GM19452 (cell line): Measurements from ENCODE around the gene TAP1.

Source experiments
- ATAC-seq: cut with Tn5 transposase; IDR thresholded peaks from one replicate; pipeline ENCODE4 v1.9.1; 2021; ENCODE audit not compliant: unreplicated experiment

TAP1 gene

DNA sequence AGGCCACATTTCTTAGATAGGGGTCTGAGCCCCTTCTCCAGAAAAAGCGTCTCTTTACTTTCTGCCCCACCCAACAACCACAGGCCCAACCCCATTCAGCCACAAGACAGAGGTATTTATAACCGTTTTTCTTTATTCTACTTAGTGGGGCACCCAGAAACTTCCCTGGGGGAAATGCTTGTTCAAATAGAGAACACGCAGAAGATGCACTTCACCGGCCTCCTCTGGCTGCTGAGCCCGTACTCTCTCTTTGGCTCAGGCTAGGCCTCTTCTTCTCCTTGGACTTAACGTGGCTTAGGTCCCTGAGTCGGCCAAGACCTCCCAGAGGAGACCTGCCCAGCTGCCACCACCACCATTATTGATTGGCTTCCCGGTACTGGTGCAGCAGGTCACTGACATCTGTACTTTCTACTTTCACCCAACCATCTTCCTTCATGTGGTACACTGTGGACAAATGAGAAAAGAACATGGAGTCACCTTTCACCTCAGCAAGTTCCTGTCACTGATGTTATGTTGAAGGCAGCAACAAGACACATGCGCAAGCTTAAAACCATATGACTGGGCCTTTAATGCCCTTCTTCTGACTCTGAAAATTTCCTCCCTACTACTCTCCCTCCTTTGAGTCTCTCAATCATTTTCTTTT is 12.8 kb downstream of the TAP1 start:
- no peak for ATAC-seq

DNA sequence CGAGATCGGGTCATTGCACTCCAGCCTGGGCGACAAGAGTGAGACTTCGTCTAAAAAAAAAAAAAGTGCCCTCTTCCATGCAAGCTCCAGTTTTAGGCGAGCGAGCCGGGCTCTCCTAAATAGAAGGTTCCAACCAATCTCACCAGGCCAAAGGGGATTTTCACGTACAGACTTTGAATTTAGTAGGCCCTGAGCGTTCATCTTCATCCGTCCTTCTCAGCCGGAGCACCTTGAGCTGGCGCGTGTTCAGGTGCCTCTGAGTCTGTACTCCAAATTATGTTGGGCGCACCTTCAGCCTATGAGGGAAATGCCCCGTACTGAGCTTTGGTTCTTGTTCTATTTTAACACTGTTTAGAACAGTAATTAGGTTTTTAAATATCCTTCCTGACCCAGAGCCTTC is 14.1 kb downstream of the TAP1 start:
- ATAC-seq: no peak

DNA sequence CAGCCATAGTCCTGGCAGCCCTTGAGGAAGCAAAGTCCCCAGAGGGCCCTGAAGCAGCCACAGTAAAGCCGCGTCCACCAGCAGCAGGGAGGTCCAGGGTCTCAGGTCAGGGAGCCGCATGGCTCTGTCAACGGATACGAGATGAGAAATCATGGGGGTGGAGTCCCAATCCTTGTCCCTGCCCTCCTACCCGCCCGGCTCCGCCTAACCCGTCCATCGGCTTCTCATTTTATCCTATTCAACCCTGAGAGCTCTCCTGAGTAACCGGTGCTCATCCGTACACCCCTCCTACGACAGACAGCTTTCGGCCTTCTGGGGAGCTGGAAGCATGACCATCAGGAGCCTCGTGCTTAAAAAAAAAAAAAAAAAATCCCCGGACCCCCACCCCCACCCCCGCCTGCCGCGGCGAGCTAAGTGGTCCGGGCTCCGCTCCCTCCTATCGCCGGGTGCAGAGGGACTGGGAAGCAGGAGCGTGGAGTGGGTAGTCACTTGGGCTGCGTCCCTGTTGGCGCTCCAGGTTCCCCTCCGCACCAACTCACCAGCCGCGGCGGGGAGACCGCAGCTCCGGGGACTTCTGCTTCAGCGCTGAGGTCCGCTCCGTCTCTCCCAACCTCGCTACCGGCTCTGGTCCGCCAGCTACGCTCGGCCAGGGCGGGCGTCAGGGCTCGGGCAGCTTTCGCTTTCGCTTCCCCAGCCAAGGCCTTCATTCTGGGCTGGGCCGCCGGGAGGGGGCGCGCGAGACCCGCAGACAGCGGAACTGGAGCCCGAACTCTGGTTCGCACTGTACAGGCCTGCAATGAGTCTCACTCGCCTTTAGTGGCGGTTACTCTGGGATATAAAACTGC is 15.2 kb downstream of the TAP1 start, which contains the start of gene TAP2:
Gene TAP2, minus strand, starts transcription at position 626 of the 845 bp plus-strand sequence. Its CDS starts 506 bp downstream, at position 120.
- ATAC-seq: peak; percentile 67

DNA sequence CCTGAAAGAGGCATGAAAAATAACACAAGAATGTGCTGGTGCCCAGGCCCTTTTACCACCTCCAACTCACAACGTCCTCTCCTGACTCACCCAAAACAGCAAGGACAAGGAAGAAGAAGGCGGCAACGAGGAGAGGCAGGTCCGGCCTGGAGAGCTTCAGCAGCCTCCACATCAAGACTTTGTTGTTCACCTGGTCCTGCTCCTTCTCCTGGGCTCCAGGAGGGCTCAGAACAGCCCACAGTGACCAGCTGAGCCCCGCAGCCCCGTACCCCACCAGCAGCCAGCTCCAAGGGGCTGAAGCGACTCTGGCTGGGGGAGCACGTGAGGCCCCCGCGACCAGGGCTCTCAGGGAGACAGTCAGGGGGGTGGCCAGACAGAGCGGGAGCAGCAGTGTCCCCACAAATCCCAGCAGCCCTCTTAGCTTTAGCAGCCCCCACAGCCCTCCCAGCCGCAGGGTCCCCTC is 15.8 kb downstream of the TAP1 start:
- no peak for ATAC-seq

DNA sequence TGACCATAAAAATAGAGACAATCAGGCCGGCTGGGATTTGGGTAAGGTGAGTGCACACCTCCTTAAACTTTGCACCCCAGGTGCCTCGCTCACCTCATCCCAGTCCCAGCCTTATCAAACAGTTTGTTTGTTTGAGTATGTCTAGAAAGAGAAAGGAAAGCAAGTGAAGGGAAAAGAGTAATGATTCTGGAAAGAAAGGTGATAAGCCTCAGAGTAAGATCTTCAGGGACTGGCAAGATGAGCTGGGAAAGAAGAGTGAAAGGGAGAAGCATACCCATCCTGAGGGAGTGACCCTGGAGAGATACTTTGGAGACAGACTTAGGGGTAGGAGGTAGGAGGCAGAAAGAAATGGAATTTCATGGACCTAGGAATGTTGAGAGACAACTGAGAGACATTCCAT is 16.6 kb downstream of the TAP1 start:
- ATAC-seq: no peak

DNA sequence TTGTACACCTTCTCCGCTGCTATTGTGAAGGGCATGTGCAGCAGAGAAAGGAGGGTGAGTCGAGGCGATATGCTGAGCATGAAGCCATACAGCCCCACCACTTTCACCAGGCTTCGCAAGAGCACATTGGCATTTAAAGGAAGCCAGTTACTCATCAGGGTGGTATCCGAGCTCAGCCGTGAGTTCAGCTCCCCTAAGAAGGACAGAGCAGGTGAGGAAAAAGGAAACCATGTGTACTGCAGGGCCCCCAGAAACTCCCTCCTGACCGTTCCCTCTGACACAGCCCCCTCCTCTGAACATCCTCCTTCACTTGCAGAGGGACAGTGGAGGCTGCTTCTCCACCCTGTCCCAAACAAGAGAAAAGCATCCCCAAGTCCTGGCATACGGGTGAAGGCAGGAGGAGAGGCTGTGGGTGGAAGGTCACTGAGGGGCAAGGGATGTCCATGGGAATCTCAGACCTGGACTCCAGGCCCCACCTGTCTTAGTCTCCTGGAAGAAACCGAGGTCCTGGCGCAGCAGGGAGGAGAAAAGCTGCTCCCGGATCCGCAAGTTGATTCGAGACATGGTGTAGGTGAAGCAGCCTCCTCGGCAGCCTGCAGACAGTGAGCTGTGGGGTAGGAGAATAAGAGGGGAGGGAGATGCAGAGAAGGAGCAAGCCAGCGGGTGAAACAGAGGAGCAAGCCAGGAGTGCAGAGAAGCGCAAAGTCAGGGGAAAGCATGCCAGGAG is 18.2 kb downstream of the TAP1 start:
- no peak for ATAC-seq

DNA sequence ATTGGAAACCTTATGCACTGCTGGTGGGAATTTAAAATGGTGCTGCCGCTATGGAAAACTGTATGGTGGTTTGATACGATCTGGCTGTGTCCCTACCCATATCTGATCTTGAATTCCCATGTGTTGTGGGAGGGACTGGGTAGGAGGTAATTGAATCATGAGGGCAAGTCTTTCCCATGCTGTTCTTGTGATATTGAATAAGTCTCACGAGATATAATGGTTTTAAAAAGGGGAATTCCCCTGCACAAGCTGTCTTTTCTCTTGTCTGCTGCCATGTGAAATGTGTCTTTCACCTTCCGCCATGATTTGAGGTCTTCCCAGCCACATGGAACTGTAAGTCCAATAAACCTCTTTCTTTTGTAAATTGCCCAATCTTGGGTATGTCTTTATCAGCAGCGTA is 19.8 kb downstream of the TAP1 start:
- ATAC-seq: no peak

DNA sequence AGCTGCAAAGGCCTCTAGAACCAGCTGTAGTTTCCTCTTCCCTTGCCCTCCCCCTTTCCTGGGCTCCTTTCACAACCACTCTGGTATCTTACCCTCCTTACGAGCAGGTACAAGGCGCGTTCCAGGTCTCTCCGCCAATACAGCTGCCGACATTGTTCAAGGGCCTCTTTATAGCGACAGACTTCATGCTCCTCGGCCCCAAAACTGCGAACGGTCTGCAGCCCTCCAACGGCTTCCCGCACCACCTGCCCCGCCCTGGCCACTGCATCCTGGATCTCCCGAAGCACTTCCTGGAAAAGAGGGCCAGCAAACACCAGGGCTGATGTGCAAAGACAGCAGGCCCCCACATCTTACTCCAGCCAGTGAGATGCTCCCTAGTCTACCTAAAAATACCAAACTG is 21.0 kb downstream of the TAP1 start:
- ATAC-seq: no peak

DNA sequence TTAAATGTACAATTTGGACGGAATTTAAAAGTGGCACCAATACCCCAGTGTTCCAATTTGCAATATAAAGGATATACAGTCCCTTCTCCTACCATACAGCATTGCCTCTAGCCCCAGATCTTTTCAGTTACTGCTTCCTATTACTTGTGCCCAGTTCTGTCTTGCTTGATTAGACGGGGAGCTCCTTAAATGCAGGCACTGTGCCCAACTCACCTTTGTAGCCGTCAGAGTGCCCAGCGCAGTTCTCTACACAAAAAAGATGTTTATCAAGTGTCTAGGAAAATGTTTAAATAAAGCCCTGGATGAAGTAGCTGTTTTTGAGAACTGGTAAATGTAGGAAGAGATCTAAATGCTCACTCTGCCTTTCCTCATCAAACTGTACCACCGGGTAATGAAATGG is 22.6 kb downstream of the TAP1 start:
- ATAC-seq: no peak

DNA sequence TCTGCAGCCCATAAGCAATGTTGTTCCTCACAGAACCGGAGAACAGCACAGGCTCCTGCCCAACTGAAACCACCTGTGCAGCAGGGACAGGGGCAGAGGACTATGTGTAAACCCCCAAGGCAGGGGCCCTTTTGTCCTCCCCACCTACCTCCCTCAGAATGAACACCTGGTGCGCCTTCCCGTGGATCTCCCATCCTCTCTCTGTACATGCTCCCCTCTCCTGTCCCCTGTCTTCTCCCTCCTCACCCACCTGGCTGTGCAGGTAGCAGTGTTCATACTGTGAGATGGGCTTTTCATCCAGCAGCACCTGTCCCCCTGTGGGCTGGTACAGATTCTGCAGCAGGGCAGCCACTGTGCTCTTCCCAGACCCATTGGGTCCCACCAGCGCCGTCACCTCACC is 23.5 kb downstream of the TAP1 start:
- no peak for ATAC-seq

DNA sequence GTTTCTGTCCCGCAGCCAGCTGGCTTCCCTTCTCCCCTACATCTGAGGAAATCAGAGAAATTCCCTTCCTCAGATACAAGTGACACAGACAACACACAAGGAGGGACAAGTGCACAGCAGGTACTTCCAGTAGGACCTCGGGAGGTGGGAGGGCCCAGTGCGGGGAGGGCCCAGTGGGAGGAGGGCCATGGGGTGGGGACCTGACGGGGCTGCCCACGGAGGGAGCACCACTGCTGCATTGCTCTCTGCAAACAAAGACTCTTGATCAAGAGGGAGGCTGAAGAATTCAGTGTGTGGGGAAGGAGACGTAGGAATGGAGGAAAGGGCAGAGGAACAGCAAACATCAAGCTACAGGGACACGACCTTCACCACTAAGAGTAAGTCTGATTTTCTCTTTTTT is 24.0 kb downstream of the TAP1 start:
- no peak for ATAC-seq

DNA sequence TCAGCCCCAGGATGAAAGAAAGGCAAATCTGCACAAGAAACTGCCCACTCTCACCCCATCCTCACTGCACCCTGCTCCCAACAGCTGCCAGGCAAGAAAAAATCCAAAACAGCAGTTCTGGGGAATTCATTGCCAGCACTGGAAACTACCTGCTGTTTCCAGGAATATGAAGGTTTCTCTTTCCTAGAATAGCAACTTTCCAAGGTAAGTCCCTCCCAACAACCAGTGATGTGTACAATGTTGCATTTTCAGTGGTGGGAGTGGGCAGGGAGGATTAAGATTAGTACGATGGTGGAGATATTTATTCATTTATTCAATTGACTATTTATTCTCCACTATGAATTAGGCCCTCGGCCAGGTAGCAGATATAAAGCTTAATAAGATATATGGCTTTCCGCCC is 26.5 kb downstream of the TAP1 start:
- no peak for ATAC-seq

DNA sequence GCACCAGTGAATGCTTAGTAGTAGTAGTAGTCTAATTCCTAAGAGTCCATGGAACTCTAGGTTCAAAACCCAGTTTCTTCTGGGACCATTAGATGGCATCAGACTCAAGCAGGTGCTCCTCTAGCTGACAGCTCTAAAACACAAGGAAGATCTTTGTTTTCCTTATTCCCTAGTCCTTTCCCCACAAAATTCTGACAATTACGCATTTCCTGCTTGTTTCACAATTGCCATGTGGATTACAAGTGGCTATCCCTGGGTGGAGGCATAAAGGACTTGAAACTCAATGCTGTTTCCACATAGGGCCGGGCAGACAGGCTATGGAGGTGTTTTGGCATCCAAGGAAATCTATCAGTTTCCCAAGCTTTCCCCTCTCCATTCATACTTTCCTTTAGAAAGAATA is 27.5 kb downstream of the TAP1 start:
- no peak for ATAC-seq

DNA sequence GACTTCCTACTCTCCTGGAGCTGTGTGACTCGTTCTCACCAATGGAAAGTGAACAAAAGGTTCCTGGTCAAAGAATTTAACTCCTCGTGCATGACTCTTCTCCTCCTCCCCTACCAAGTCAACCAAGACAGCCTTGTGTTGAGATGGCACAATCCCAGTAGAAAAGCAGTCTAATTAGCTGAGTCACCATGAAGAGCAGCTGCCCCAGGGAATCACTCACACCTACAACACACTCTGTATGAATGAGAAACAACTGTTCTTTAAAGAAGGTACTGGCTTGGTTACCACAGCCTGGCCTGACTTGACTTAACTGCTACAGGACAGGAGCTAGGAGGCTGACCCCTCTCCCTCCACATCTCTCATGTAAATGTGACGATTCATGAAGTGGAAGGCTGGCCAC is 33.8 kb downstream of the TAP1 start:
- no peak for ATAC-seq

DNA sequence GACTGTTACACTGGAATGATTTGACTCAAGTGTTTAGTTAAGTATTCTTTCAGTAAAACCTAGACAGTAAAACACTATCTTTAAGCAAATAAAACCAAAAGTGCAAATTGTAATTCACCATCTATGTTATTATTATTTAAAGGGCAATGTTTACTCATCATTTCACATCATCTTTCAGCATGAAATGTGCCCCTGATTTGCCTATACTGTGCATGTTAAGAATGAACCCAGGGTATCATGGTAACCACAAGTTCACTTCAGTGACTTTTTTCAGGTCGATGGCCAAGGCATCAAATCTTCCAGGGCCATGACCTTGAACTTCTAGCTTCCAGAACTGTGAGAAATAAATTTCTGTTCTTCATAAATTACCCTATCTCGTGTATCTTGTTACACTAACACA is 34.6 kb downstream of the TAP1 start:
- ATAC-seq: no peak

DNA sequence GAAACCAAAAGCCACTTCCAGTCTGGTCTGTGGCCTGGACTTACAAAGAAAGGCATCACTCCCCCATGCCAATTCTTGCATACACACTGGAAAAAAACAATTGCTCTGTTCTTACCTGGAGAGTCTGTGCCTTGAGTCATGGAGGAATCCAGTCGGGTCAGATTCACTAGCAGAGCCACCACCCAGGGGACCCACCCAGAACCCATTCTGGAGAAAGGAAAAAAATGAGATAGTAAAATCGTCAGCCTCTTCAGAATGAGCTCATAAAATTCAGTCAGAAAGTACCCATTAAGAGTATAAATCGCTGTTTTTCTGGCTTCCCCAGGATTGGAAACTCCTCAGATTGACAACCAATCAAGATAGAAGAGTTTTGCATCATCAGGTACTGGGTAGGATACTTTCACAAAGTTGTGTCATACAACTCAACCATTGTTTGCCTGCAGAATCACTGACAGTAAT is 36.7 kb downstream of the TAP1 start, which contains the start of gene HLA-DOB:
Gene HLA-DOB, minus strand, starts transcription at position 257 of the 459 bp plus-strand sequence. Its CDS starts 51 bp downstream, at position 206.
- ATAC-seq: no peak

DNA sequence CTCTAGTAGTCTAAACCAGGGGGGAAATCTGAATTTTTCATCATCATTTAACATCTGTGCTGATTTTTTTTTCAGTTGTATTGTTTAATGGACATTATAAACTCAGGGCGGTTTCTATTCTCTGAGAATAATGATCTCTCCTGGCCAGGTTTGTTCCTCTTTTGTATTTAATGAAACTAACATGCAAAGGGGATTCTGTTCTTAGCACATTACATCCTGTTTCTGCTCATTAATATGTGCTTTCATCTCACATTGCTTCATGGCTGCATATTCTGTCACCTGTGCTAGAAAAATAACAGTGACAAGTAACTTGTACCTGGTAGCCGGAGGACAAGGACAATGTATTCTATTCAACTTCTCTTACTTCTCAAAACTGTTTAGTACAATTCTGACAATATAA is 37.5 kb downstream of the TAP1 start:
- peak; percentile 51 for ATAC-seq

DNA sequence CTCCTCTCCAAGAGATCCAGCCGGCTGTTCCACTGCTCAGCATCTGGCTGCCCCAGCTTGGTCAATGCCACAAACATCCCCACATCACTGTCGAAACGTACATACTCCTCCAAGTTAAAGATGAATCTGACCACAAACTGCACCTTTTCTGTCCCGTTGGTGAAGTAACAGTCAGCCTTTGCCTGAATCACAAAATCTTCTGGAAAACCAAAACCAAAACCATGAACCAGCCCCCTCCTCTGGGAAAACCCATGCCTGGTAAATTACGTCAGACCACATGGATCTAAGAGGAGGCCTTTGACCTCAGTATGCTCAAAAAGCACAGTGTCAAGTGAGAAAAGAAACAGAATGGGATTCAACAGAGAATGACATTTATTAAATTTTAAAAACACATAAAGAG is 38.4 kb downstream of the TAP1 start:
- no peak for ATAC-seq

DNA sequence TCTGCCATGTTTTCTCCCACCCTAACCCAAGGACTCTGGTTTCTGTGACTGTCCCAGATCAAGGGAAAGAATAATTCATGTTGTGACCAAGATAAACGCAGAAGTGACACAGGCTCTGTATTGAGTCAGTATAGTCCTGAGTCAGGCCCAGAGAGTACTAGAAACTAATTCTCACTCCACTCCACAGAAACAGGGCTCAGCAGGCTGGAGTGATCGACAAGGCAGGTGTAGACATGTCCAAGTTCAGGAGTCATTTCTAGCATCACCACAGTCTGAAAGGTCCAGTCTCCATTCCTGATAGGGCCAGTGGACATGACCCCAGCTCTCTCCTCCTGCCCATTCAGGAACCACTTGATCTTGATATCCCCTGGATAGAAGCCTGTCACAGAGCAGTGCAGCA is 39.4 kb downstream of the TAP1 start:
- no peak for ATAC-seq

DNA sequence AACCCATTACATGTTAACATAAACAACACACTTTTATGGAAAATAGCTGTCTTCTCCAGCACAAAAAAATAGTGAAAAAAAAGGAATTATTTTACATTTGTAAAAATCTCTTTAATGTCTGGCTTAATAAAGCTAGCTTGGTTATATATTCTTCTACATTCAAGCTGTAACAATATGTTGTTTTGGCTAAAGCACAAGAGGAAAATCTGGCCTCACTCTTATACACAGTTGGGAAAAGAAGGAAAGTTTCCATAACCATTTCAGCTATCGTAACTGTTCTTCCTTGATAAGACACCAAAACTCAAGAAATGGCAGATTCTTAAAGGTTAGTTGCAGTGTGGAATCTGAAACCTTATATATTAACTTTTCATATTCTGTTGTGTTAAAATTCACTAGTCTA is 44.3 kb downstream of the TAP1 start:
- ATAC-seq: no peak

DNA sequence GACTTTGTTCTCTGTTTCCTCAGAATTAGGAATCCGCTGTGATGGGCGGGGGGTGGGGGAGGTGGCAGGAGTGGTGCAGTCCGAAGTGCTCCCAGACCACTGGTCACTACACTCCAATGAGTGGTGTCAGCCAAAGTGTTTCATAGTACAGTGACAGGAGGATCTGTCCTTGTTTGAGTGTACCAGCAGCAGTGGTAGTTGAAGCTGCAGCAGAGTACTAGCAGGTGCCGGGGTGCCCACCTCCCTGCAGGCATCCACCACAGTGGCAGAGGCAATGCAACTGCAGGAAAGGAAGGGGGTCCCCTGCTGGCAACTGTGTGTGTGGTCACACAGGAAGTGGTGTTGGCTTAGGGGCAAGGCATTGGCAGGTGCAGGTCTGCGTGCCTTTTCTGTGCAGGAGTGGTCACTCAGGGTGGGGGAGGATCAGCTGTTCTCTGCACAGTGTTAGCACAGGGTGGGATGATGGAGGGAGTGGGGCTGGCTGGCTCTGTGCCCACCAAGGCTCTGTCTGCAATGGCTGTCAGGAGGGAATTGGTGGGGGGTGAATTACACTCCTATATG is 46.4 kb downstream of the TAP1 start:
- no peak for ATAC-seq
